ENCODE results near the gene KLHL11. TPM values are rescaled to one million over a fixed set of nuclear protein-coding genes. Genes with fewer than 3 reads are reported as not detected.

KLHL11 gene
- polyA plus RNA-seq, 1 of the 3 experiments (the other 2 are of a cell fraction), result 2.6 TPM

- H4K20me1 ChIP-seq (ENCODE audit: insufficient read depth), result peaks cover 8% of the 10 kb centered on the region; the same call in 1 of the 2 replicates
- WGBS (ENCODE audit: low lambda C conversion rate), result 99% methylated on average over 14 of the region's 20 CpGs
- no peaks in the 10 kb centered on the region for H3K27me3 ChIP-seq (ENCODE audit: insufficient read depth)
- CTCF ChIA-PET, result interaction anchor here (1.2 to 1.7 kb wide), 2 partner anchors 16 to 17 kb away, joined by 3 to 4 read pairs; no protein-coding TSS in a partner anchor
- no peak overlapping the region for H2AFZ ChIP-seq (ENCODE audit: low read depth)
- no peaks in the 10 kb centered on the region for H3K9me2 ChIP-seq
- H3K79me2 ChIP-seq (ENCODE audit: insufficient read depth), result peaks cover 43% of the 10 kb centered on the region
- no peaks in the 10 kb centered on the region for H3K9me3 ChIP-seq
- no peak overlapping the region for H3K4me2 ChIP-seq
- no peak overlapping the region for H3K4me3 ChIP-seq (ENCODE audit: low read depth in 2 of 2, low read length in 1 of 2)
- H3K36me3 ChIP-seq (replicated peaks in 1 of 2; ENCODE audit: control insufficient read depth in 1 of 2, insufficient read depth in 2 of 2, low read length in 1 of 2), result peaks cover 3 to 23% of the 10 kb centered on the region in 2 experiments
- no peak overlapping the region for H3K27ac ChIP-seq (ENCODE audit: low read depth in 2 of 2, low read length in 1 of 2)
- TF ChIP-seq TAF1 (IDR thresholded peaks at IDR 0.05; ENCODE audit: borderline replicate concordance, low read depth, low read length), result no peak
- TF ChIP-seq MXI1 (IDR thresholded peaks at IDR 0.05; ENCODE audit: low read depth, low read length), result no peak
- no peak for TF ChIP-seq USF1 (IDR thresholded peaks at IDR 0.05; ENCODE audit: borderline replicate concordance, low read depth)
- no peak for TF ChIP-seq YY1 (IDR thresholded peaks at IDR 0.05; ENCODE audit: low read depth)
- TF ChIP-seq RXRA (IDR thresholded peaks at IDR 0.05; ENCODE audit: borderline replicate concordance, low read depth), result no peak
- no peak for TF ChIP-seq POLR2AphosphoS5 (IDR thresholded peaks at IDR 0.05; ENCODE audit: low read depth, low read length)
- TF ChIP-seq RCOR1 (IDR thresholded peaks at IDR 0.05; ENCODE audit: low read length), result no peak
- no peak for TF ChIP-seq CTCF (IDR thresholded peaks at IDR 0.05)
- no peak overlapping the region for H3K9ac ChIP-seq
- POLR2A ChIA-PET, result no interaction called here
- DNase-seq, result no peak
- H3K4me1 ChIP-seq (ENCODE audit: control insufficient read depth in 1 of 2, insufficient read depth in 2 of 2, low read depth in 1 of 2, low read length in 1 of 2), result peaks cover 3 to 10% of the 10 kb centered on the region in 2 experiments; a peak in 1 of 4 replicates
- peaks cover 3% of the 10 kb centered on the region for H3F3A ChIP-seq (replicated peaks; ENCODE audit: insufficient read depth)
These were observed 47.2 kb downstream of the KLHL11 start for GRCh38 chr17:41818024-41818423.

- no peak overlapping the region for H3K4me2 ChIP-seq
- 99% methylated on average over 16 of the region's 23 CpGs for WGBS (ENCODE audit: low lambda C conversion rate)
- H3K27ac ChIP-seq (ENCODE audit: low read depth in 2 of 2, low read length in 1 of 2), result no peak overlapping the region
- H4K20me1 ChIP-seq (ENCODE audit: insufficient read depth), result peaks cover 8% of the 10 kb centered on the region; the same call in 1 of the 2 replicates
- no peak overlapping the region for H3K4me3 ChIP-seq (ENCODE audit: low read depth in 2 of 2, low read length in 1 of 2)
- H3K9me3 ChIP-seq, result no peaks in the 10 kb centered on the region
- ChIA-PET POLR2A (no interaction called here), CTCF (interaction anchor here (1.0 to 1.2 kb wide), 2 partner anchors 10 to 16 kb away, joined by 3 read pairs; no protein-coding TSS in a partner anchor)
- H3K79me2 ChIP-seq (ENCODE audit: insufficient read depth), result peaks cover 50% of the 10 kb centered on the region
- no peak overlapping the region for H3K9ac ChIP-seq
- H3K27me3 ChIP-seq (ENCODE audit: insufficient read depth), result no peaks in the 10 kb centered on the region
- no peak overlapping the region for H2AFZ ChIP-seq (ENCODE audit: low read depth)
- no peak for DNase-seq
- H3F3A ChIP-seq (replicated peaks; ENCODE audit: insufficient read depth), result no peaks in the 10 kb centered on the region
- H3K36me3 ChIP-seq (replicated peaks in 1 of 2; ENCODE audit: control insufficient read depth in 1 of 2, insufficient read depth in 2 of 2, low read length in 1 of 2), result peaks cover 3 to 19% of the 10 kb centered on the region in 2 experiments
- no peak for TF ChIP-seq NFIC (IDR thresholded peaks at IDR 0.05; ENCODE audit: borderline replicate concordance)
- TF ChIP-seq CHD2 (IDR thresholded peaks at IDR 0.05; ENCODE audit: low read length, partially characterized antibody), result no peak
- H3K4me1 ChIP-seq (ENCODE audit: control insufficient read depth in 1 of 2, insufficient read depth in 2 of 2, low read depth in 1 of 2, low read length in 1 of 2), result peaks cover 3 to 10% of the 10 kb centered on the region in 2 experiments; a peak in 1 of 4 replicates
- no peaks in the 10 kb centered on the region for H3K9me2 ChIP-seq
These were observed 48.4 kb downstream of the KLHL11 start for GRCh38 chr17:41816637-41817320.
